HCT116 (cell line): ENCODE results near the gene KRTAP1-3. TPM values are rescaled to one million over a fixed set of nuclear protein-coding genes. Genes with fewer than 3 reads are reported as not detected.

Source experiments
- ATAC-seq: fragments of 200-7000 bp; cut with Tn5 transposase; 2 replicates; pipeline ENCODE4 v1.9.1; 2020; ENCODE audit warnings: mild to moderate bottlenecking, moderate library complexity
- BruUV-seq: library from RNA; stranded (reverse); fragments of 400-500 nt; replicated peaks from 2 replicates; lab custom pipeline; 2021; lab: Mats Ljungman, UMichigan
- CTCF ChIA-PET: fragments of 300-600 bp; sonication (Branson Sonifier 250); formaldehyde crosslinking; loops from one replicate; lab custom pipeline; 2021; ENCODE audit warnings: antibody characterized with exemption; lab: Charles Lee
- POLR2A ChIA-PET: fragments of 300-600, 350-600 bp; sonication (Branson Sonifier 250); formaldehyde crosslinking; loops from one replicate; lab custom pipeline; 2021; ENCODE audit warnings: antibody characterized with exemption; lab: Charles Lee
- RAD21 ChIA-PET, 2 experiments: fragments of 300-600 bp; sonication (Branson Sonifier 250); formaldehyde crosslinking; loops; one replicate each; lab custom pipeline; 2023; ENCODE audit warnings: low total read pairs in 2 of 2; ENCODE audit not compliant: uncharacterized antibody in 2 of 2, unreplicated experiment in 2 of 2, low non-redundant PET in 1 of 2; lab: Charles Lee
- DNase-seq: peaks from one replicate; pipeline ENCODE4 v3.0.0-alpha.2; 2010; ENCODE audit warnings: low read depth, low spot score
- H2AFZ ChIP-seq: fragments of 200-600 bp; shearing (Covaris generic), sonication (generic); 2 replicates; pipeline ENCODE4 v1.6.1; 2017; ENCODE audit warnings: low read depth, mixed run types, mixed read lengths, antibody characterized with exemption, low read length; ENCODE audit not compliant: poor library complexity, severe bottlenecking
- H3K27ac ChIP-seq: 2 replicates; pipeline ENCODE4 v1.5.1; 2012; ENCODE audit warnings: low read depth, low read length
- H3K27me3 ChIP-seq: fragments of 200-600 bp; sonication (generic); 2 replicates; pipeline ENCODE4 v1.6.1; 2016; ENCODE audit warnings: mixed run types, low read length, mixed read lengths; ENCODE audit not compliant: insufficient read depth
- H3K36me3 ChIP-seq, 2 experiments: fragments of 200-500 bp in 1 of 2; fragments of 200-600 bp in 1 of 2; sonication (Bioruptor generic) in 1 of 2; sonication (generic) in 1 of 2; 2 replicates each; pipeline versions ENCODE4 v1.5.1 to v1.6.1; 2014 to 2016; ENCODE audit warnings: low read length in 2 of 2, inconsistent platforms in 1 of 2, mixed read lengths in 1 of 2, mixed run types in 1 of 2; ENCODE audit not compliant: insufficient read depth in 2 of 2, control insufficient read depth in 1 of 2
- H3K4me1 ChIP-seq, 2 experiments: fragments of 200-600 bp in 1 of 2; sonication (generic) in 1 of 2; 2 replicates each; pipeline versions ENCODE4 v1.5.1 to v1.6.1; 2012 to 2017; ENCODE audit warnings: low read length in 2 of 2, inconsistent platforms in 1 of 2, mild to moderate bottlenecking in 1 of 2, mixed read lengths in 1 of 2, mixed run types in 1 of 2, moderate library complexity in 1 of 2; ENCODE audit not compliant: insufficient read depth in 2 of 2, control insufficient read depth in 1 of 2
- H3K4me2 ChIP-seq: fragments of 200-600 bp; sonication (generic); 2 replicates; pipeline ENCODE4 v1.6.1; 2017; ENCODE audit warnings: mixed run types, low read length, mixed read lengths
- H3K4me3 ChIP-seq, 2 experiments: fragments of 200-600 bp in 1 of 2; sonication (generic) in 1 of 2; replicated peaks in 1 of 2; 2 replicates each; pipeline ENCODE4 v1.5.1; 2011 to 2016; ENCODE audit warnings: low read length in 2 of 2, control low read depth in 1 of 2, low read depth in 1 of 2, mild to moderate bottlenecking in 1 of 2, mixed read lengths in 1 of 2, mixed run types in 1 of 2
- H3K79me2 ChIP-seq: fragments of 200-600 bp; sonication (generic); 2 replicates; pipeline ENCODE4 v1.6.1; 2017; ENCODE audit warnings: mild to moderate bottlenecking, mixed run types, low read length, moderate library complexity, mixed read lengths; ENCODE audit not compliant: insufficient read depth
- H3K9ac ChIP-seq: fragments of 200-600 bp; sonication (generic); 2 replicates; pipeline ENCODE4 v1.6.1; 2016; ENCODE audit warnings: low read length, mixed read lengths
- H3K9me2 ChIP-seq: fragments of 200-600 bp; sonication (generic), shearing (Covaris generic); 2 replicates; pipeline ENCODE4 v1.6.1; 2017; ENCODE audit warnings: mixed run types, mild to moderate bottlenecking, moderate library complexity; ENCODE audit not compliant: insufficient read depth
- H3K9me3 ChIP-seq, 2 experiments: fragments of 200-500 bp in 1 of 2; fragments of 200-600 bp in 1 of 2; sonication (Bioruptor generic) in 1 of 2; sonication (generic) in 1 of 2; 2 replicates each; pipeline ENCODE4 v1.6.1; 2014 to 2017; ENCODE audit warnings: low read length in 2 of 2, mixed read lengths in 2 of 2, inconsistent platforms in 1 of 2, low read depth in 1 of 2, mild to moderate bottlenecking in 1 of 2, mixed run types in 1 of 2, moderate library complexity in 1 of 2; ENCODE audit not compliant: control insufficient read depth in 1 of 2, insufficient read depth in 1 of 2
- H4K20me1 ChIP-seq: fragments of 200-600 bp; sonication (generic), shearing (Covaris generic); 2 replicates; pipeline ENCODE4 v1.6.1; 2017; ENCODE audit warnings: mixed run types, mild to moderate bottlenecking, moderate library complexity; ENCODE audit not compliant: insufficient read depth
- ATF3 ChIP-seq: IDR thresholded peaks from 2 replicates; pipeline ENCODE4 v1.6.1; 2012
- CBX3 ChIP-seq: IDR thresholded peaks from 2 replicates; pipeline ENCODE4 v1.6.1; 2012; ENCODE audit warnings: low read depth
- CEBPB ChIP-seq: IDR thresholded peaks from 2 replicates; pipeline ENCODE4 v1.6.1; 2012; ENCODE audit warnings: low read depth
- CTCF ChIP-seq, 3 experiments: fragments of 200-600 bp in 1 of 3; sonication (generic) in 1 of 3; IDR thresholded peaks in 2 of 3; conservative IDR thresholded peaks in 1 of 3; 2 replicates each; pipeline ENCODE4 v1.5.1; 2012 to 2017; ENCODE audit warnings: low read depth in 2 of 3, low read length in 2 of 3, antibody characterized with exemption in 1 of 3, borderline replicate concordance in 1 of 3, control low read depth in 1 of 3, mild to moderate bottlenecking in 1 of 3, mixed read lengths in 1 of 3, mixed run types in 1 of 3, moderate library complexity in 1 of 3; ENCODE audit not compliant: insufficient read depth in 1 of 3
- EGR1 ChIP-seq: IDR thresholded peaks from 2 replicates; pipeline ENCODE4 v1.6.1; 2012; ENCODE audit warnings: low read depth
- EZH2phosphoT487 ChIP-seq: fragments of 200-600 bp; IDR thresholded peaks from 2 replicates; pipeline ENCODE4 v1.6.1; 2018; ENCODE audit warnings: antibody characterized with exemption, borderline replicate concordance
- MAX ChIP-seq: IDR thresholded peaks from 2 replicates; pipeline ENCODE4 v1.6.1; 2012
- POLR2A ChIP-seq: IDR thresholded peaks from 2 replicates; pipeline ENCODE4 v1.7.0; 2011; ENCODE audit warnings: borderline replicate concordance; ENCODE audit not compliant: insufficient read depth, insufficient read length; ENCODE audit errors: extremely low read depth
- POLR2AphosphoS5 ChIP-seq: IDR thresholded peaks from 2 replicates; pipeline ENCODE4 v1.6.1; 2011; ENCODE audit warnings: mild to moderate bottlenecking, low read depth, low read length, moderate library complexity
- RAD21 ChIP-seq: IDR thresholded peaks from 2 replicates; pipeline ENCODE4 v1.6.1; 2012; ENCODE audit warnings: low read depth, mild to moderate bottlenecking
- SIN3A ChIP-seq: IDR thresholded peaks from 2 replicates; pipeline ENCODE4 v1.6.1; 2012; ENCODE audit warnings: low read depth
- SP1 ChIP-seq: IDR thresholded peaks from 2 replicates; pipeline ENCODE4 v1.6.1; 2012; ENCODE audit warnings: low read depth
- SRF ChIP-seq: IDR thresholded peaks from 2 replicates; pipeline ENCODE4 v1.6.1; 2012; ENCODE audit warnings: low read depth
- YY1 ChIP-seq: IDR thresholded peaks from 2 replicates; pipeline ENCODE4 v1.6.1; 2011; ENCODE audit warnings: low read length, low read depth, moderate library complexity, mild to moderate bottlenecking; ENCODE audit not compliant: insufficient replicate concordance; ENCODE audit errors: extremely low read depth
- ZBTB33 ChIP-seq: IDR thresholded peaks from 2 replicates; pipeline ENCODE4 v1.6.1; 2011; ENCODE audit warnings: mild to moderate bottlenecking, low read length, moderate library complexity; ENCODE audit not compliant: insufficient replicate concordance; ENCODE audit errors: extremely low read depth
- ZFX ChIP-seq: fragments of 450-650 bp; IDR thresholded peaks from 2 replicates; pipeline ENCODE4 v1.6.1; 2017
- ZNF274 ChIP-seq: fragments of 200-500 bp; sonication (Bioruptor generic); IDR thresholded peaks from 2 replicates; pipeline ENCODE4 v1.6.1; 2014; ENCODE audit warnings: mild to moderate bottlenecking, low read depth, low read length, inconsistent platforms
- intact Hi-C: fragments of 100-400 bp; cut with micrococcal nuclease; formaldehyde crosslinking; loops from 2 replicates; pipeline ENCODE4 v1.10.0; 2022
- total RNA-seq: library from RNA; stranded (reverse); gene quantifications from one replicate; pipeline ENCODE4 v1.2.1, GENCODE V29; 2021; ENCODE audit not compliant: unreplicated experiment

The KRTAP1-3 gene
- total RNA-seq, 1 experiment from 2014 or later = not detected

GRCh38 chr17:41064301-41064700 is 29.6 kb upstream of the KRTAP1-3 start:
- DNase-seq = no peak
- BruUV-seq = no TSS peak
- TF ChIP-seq SP1 = no peak
- no peak for TF ChIP-seq ZFX
- no peak for TF ChIP-seq ZNF274
- no peak for TF ChIP-seq CTCF (IDR thresholded peaks at IDR 0.05 in 2 of 3, conservative IDR thresholded peaks at IDR 0.05 in 1 of 3; ENCODE audit: borderline replicate concordance in 1 of 3, insufficient read depth in 1 of 3, low read depth in 2 of 3, low read length in 2 of 3)
- TF ChIP-seq EGR1 = no peak
- no peak for TF ChIP-seq SRF
- no peak for TF ChIP-seq MAX
- TF ChIP-seq CEBPB = no peak
- TF ChIP-seq YY1 = no peak
- TF ChIP-seq POLR2AphosphoS5 = no peak
- TF ChIP-seq RAD21 = no peak
- no peak for TF ChIP-seq EZH2phosphoT487
- TF ChIP-seq ZBTB33 = no peak
- no peak for TF ChIP-seq ATF3
- TF ChIP-seq POLR2A = no peak
- no peak for TF ChIP-seq CBX3
- no peak for TF ChIP-seq SIN3A
- Histone ChIP-seq H3K4me3 (no peak overlapping the region), H3K4me1 (peaks cover 39 to 85% of the 10 kb centered on the region in 2 experiments), H3K9me2 (no peaks in the 10 kb centered on the region), H3K79me2 (no peaks in the 10 kb centered on the region), H3K9me3 (no peaks in the 10 kb centered on the region; a peak in 1 of 4 replicates), H3K4me2 (no peak overlapping the region), H4K20me1 (no peaks in the 10 kb centered on the region), H3K27me3 (no peaks in the 10 kb centered on the region), H3K9ac (0 out of 2 replicates have a peak overlapping the region, but pooled peaks have one; percentile 2), H3K27ac (no peak overlapping the region), H2AFZ (no peak overlapping the region), H3K36me3 (peaks cover 0 to 15% of the 10 kb centered on the region in 2 experiments; a peak in 1 of 4 replicates)
- ChIA-PET CTCF (no interaction called here), POLR2A (no interaction called here), RAD21 (no interaction called here)
- intact Hi-C loops = no loop called here
- ATAC-seq = no peak
